GF-D8 (cell line): ENCODE results near the gene TBL3.
A peak's percentile ranks its signal among the peaks of the same experiment; 100 is the strongest.

Source experiments
- DNase-seq: peaks from one replicate; lab custom pipeline; 2025; lab: John Stamatoyannopoulos, UW

Gene TBL3

DNA sequence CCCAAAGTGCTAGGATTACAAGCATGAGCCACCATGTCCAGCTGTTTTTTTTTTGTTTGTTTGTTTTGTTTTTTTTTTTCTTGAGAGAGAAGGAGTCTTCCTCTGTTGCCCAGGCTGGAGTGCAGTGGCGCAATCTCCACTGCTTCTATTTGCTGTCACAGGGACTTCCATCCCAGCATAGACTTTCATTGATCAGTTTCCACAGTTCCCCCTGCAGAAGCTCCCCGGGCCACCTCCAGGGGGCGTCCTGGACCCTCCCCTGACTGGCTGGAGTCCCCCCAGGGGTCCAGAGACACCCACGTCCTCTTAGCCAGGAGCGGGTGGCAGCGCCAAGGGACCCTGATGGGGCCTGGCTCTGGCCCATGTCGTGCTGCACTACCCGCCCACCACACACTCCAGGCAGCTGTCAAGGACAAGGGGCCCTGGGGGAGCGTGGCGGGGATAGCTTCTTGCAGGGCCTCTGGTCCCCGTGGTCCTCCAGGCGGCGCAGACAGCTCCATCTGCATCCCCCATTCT is 44.6 kb downstream of the TBL3 start:
- no peak for DNase-seq

DNA sequence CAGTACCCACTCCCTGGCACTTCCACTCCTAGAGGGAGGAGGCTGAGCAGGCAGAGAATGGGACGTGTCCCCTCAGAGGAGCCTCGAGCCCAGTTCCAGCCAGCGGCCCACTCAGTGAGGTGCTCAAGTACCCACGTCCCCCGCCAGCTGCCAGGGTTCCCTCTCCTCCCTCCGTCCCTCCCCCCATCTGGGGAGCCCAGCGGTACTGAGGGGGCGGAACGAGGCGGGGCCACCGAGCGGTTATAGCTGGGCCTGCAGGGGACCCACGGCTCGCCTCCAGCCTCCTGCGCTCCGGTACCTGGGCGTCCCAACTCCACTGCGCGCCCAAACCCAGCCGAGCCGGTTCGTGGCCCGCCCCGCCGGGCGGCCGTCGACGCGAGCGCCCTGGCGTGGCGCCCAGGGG is 47.7 kb downstream of the TBL3 start, which contains the start of gene NPW:
NPW (plus strand) TSS at position 268 of the 403 bp plus-strand sequence.
- no peak for DNase-seq

DNA sequence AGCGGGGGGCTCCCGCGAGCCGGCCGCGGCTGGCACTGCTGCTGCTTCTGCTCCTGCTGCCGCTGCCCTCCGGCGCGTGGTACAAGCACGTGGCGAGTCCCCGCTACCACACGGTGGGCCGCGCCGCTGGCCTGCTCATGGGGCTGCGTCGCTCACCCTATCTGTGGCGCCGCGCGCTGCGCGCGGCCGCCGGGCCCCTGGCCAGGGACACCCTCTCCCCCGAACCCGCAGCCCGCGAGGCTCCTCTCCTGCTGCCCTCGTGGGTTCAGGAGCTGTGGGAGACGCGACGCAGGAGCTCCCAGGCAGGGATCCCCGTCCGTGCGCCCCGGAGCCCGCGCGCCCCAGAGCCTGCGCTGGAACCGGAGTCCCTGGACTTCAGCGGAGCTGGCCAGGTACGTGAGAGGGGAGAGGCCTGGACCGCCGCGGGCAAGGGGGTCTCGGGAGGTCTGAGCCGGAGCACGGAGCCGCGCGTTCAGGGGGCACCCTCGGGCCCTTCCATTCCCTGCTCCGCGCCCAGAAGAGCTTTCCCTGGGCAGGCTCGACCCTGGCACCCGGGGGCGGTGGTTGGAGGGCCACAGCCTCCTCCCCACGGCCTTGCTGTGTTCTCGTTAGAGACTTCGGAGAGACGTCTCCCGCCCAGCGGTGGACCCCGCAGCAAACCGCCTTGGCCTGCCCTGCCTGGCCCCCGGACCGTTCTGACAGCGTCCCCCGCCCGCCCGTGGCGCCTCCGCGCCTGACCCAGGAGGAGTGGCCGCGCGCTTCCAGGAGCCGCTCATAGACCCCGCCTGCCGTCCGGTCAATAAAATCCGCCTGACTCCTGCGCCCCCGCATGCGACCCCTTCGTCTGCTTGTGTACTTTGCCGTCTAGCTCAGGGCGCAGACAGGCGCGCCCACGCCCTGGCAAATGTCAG is 48.3 kb downstream of the TBL3 start:
- DNase-seq: no peak

DNA sequence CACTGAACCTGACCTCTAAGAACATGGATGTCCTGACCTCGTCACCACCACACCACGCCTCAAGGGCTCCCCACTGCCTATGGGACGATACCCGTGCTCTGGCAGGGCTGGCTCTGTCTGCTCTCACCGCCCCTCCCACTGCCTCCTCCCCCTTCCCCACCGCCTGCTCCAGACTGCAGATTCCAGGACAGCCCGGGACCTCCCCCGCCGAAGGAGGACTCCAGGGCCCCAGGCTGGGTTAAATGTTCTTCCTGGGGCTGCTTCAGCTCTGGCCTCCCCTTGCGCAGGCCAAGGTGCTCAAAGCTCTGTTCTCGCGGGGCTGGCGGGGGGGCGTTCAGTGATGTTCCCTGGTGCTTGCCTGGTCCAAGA is 50.9 kb downstream of the TBL3 start:
- DNase-seq: no peak

DNA sequence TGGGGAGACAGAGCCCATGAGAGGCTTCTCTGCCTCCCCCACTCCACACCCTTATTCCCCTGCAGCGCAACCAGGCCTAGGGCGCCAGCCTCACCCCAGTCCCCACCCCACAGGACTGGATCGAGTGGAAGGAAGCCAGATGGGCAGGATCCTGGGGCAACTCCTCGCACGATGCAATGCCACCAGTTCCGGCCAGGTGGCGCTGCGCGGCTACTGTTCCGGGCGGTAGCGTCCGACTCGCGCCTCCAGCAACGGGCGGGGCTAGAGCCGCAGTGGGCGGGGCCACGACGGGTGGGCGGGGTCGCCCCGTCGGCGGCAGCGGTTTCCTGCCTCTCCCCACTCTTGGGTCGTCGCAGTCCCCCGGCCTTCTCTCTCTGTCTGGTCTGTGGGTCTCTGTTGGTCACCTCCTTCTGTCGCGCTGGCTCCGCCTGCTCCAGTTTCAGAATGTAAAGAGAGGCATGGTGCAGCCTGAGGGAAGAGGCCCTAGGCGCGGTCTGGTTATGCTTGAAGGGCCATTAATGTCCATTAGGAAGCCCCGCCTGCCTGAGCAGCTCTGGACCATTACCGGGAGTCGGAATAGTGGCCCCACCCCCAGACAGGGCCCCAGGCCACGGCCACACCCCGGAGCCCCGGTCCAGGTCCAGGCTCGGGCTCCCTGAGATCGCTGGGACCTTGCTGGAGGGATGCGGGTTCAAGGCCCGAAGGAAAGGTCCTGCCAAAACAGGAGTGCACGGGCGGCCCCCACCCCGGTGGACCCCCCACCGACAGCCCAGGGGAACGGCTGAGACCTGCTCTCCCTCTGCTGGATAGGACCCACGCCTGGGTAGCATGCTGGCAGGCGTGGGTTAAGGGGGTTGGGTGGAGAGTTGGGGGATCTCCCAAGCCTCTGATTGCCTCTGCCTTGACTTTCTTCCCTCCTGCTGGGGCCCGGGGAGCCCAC is 51.5 kb downstream of the TBL3 start:
- peak; percentile 51 for DNase-seq

GRCh38 chr16:2024032-2024420 is 52.2 kb downstream of the TBL3 start:
- DNase-seq: no peak

- no peak for DNase-seq
These were observed 53.4 kb downstream of the TBL3 start for GRCh38 chr16:2025251-2025650.

GRCh38 chr16:2025878-2026460 is 54.1 kb downstream of the TBL3 start:
- DNase-seq: no peak

DNA sequence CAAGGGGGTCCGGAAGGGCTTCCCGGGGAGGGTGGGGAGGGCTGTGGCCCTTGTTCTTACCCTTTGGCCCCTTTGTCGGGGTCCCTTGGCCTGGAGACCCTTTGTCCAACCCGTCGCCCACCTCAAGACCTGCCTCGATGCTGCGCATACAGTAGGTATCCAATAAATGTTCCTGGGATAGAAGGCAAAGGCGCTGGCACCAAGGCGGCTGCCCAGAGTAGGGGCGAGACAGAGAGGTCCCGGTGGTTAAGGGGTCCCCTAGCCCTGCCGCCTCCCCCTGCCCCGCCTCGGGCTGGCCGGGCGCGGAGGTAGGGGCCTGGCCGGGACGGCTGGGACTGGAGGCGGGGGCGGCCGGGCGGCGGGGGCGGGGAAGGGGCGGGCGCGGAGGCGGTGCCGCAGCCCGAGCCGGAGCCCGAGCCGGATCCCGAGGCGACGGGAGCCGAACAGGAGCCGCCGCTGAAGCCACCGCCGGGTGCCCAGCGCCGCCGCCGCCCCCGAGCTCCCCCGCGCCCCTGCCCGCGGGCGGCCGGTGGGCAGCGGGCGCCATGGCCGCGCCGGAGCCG is 54.7 kb downstream of the TBL3 start, which contains the start of gene NHERF2:
NHERF2 (plus strand) TSS at position 442 of the 563 bp plus-strand sequence; CDS start at position 546, 104 bp downstream.
- DNase-seq: no peak

GRCh38 chr16:2027024-2028010 is 55.5 kb downstream of the TBL3 start:
- DNase-seq: no peak

- DNase-seq: no peak
These were observed 56.3 kb downstream of the TBL3 start for GRCh38 chr16:2028146-2028545.

GRCh38 chr16:2028620-2029220 is 56.9 kb downstream of the TBL3 start:
- DNase-seq: no peak

DNA sequence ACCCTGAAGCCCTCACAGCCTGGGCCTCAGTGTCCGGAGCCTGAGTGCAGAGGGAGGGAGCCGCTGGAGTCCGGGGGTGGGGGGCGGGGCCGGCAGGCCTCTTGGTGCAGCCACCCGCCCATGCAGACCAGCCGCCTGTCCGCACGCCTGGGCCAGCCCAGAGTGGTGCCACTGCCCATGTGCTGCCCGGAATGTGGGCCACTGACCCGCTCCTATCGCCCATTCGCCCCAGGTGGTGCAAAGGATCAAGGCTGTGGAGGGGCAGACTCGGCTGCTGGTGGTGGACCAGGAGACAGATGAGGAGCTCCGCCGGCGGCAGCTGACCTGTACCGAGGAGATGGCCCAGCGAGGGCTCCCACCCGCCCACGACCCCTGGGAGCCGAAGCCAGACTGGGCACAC is 57.5 kb downstream of the TBL3 start:
- DNase-seq: no peak

- DNase-seq: no peak
These were observed 58.2 kb downstream of the TBL3 start for GRCh38 chr16:2030036-2030435.

DNA sequence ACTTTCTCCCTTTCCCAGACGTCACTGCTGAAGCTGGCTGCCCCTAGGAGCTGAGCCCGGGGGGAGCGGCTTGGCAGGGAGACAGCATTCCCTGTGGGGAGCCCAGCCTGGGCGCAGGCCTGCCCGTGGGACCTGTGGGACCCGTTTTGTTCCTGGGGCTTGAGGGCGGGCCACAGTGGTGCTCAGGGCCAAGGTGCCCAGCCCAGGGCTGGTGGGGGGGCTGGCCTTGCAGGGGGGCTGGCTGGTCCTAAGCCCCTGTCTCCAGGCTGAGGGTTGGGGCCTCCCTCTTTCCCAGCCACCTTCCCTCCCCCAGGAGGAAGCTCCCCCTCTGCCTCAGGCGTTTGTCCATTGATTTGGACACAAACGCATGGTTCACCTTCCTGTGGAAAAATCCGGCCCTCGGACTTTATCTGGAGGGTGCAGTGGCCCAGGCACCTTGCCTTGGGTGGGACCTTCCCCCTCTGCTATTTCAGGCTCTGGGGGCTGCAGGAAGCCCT is 59.3 kb downstream of the TBL3 start:
- DNase-seq: no peak
